Measurements from ENCODE around the gene SELENOP.

DNA sequence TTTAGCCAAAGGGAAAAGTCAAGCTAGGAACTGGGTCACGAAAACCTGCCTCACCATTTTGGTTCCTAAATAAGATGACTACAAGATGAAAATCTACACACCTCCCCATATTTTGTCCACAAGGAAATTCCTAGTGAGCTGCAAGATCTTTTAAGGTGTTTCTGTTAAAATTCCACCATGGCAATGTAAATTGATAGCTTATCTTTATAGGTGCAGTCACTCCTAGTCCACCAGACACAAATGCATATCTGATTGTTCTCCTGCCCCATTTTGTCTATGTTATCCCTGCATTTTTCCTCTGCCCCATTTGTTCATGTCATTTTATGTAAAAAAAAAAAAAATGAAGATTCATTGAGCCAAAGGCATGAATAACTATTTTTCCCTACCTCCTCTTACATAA, 41.1 kb upstream of the SELENOP start:
- no peak for TF ChIP-seq POLR2AphosphoS5 (IDR thresholded peaks at IDR 0.05)
- no peak for TF ChIP-seq POLR2A (IDR thresholded peaks at IDR 0.05)

Data from suprapubic skin (tissue), 4 donors.